GM23338 (cell line): ENCODE data around the gene CMIP. TPM values are rescaled to one million over a fixed set of nuclear protein-coding genes. Genes with fewer than 3 reads are reported as not detected.

Experiments used
- ATAC-seq: fragments of 200-7000 bp; cut with Tn5 transposase; 3 replicates; pipeline ENCODE4 v1.9.1; 2020
- DNase-seq: peaks from one replicate; pipeline ENCODE4 v3.0.0-alpha.2; 2015; ENCODE audit warnings: low spot score
- H2AFZ ChIP-seq: fragments of 200-600 bp; sonication (generic); 2 replicates; pipeline ENCODE4 v1.8.0; 2016; ENCODE audit warnings: antibody characterized with exemption, mild to moderate bottlenecking, moderate library complexity
- H3F3A ChIP-seq: fragments of 200-600 bp; sonication (generic); replicated peaks from 2 replicates; pipeline ENCODE4 v1.8.0; 2017; ENCODE audit warnings: antibody characterized with exemption, mixed run types, low read depth
- H3K27ac ChIP-seq: fragments of 200-600 bp; sonication (generic); 2 replicates; pipeline ENCODE4 v1.6.1; 2016; ENCODE audit warnings: low read depth
- H3K27me3 ChIP-seq: fragments of 200-600 bp; sonication (generic); 2 replicates; pipeline ENCODE4 v1.8.0; 2016; ENCODE audit warnings: mild to moderate bottlenecking, mixed run types, moderate library complexity; ENCODE audit not compliant: insufficient read depth
- H3K36me3 ChIP-seq: fragments of 200-600 bp; sonication (generic); 2 replicates; pipeline ENCODE4 v1.8.0; 2016; ENCODE audit warnings: mild to moderate bottlenecking; ENCODE audit not compliant: insufficient read depth
- H3K4me1 ChIP-seq: fragments of 200-600 bp; sonication (generic); 2 replicates; pipeline ENCODE4 v1.8.0; 2016; ENCODE audit warnings: mild to moderate bottlenecking, moderate library complexity; ENCODE audit not compliant: insufficient read depth
- H3K4me2 ChIP-seq: fragments of 200-600 bp; sonication (generic); 2 replicates; pipeline ENCODE4 v1.7.1; 2017; ENCODE audit warnings: mixed run types
- H3K4me3 ChIP-seq: fragments of 200-600 bp; sonication (generic); 2 replicates; pipeline ENCODE4 v1.6.1; 2016; ENCODE audit warnings: mixed run types
- H3K79me2 ChIP-seq: fragments of 200-600 bp; sonication (generic); replicated peaks from 2 replicates; pipeline ENCODE4 v1.8.0; 2017; ENCODE audit warnings: mild to moderate bottlenecking; ENCODE audit not compliant: insufficient read depth
- H3K9me2 ChIP-seq: fragments of 200-600 bp; sonication (generic); 2 replicates; pipeline ENCODE4 v1.8.0; 2017; ENCODE audit not compliant: insufficient read depth
- H4K20me1 ChIP-seq: fragments of 200-600 bp; sonication (generic); replicated peaks from 2 replicates; pipeline ENCODE4 v1.8.0; 2017; ENCODE audit warnings: mild to moderate bottlenecking; ENCODE audit not compliant: insufficient read depth
- H3K27ac Mint-ChIP-seq: 2 replicates; pipeline ENCODE4 v1.8.0; 2020; ENCODE audit warnings: inconsistent platforms, mild to moderate bottlenecking, moderate library complexity, mixed read lengths
- H3K27me3 Mint-ChIP-seq: 3 replicates; pipeline ENCODE4 v1.8.0; 2022; ENCODE audit warnings: low read depth, mild to moderate bottlenecking, moderate library complexity, mixed read lengths, inconsistent platforms; ENCODE audit not compliant: insufficient read depth, poor library complexity
- H3K36me3 Mint-ChIP-seq: 3 replicates; pipeline ENCODE4 v1.8.0; 2021; ENCODE audit warnings: low read depth, mild to moderate bottlenecking, inconsistent platforms, moderate library complexity, mixed read lengths
- H3K4me1 Mint-ChIP-seq: 3 replicates; pipeline ENCODE4 v1.8.0; 2020; ENCODE audit warnings: mild to moderate bottlenecking, inconsistent platforms, mixed read lengths
- H3K4me3 Mint-ChIP-seq: 3 replicates; pipeline ENCODE4 v1.8.0; 2021; ENCODE audit warnings: moderate library complexity, mild to moderate bottlenecking, inconsistent platforms, mixed read lengths
- H3K9me3 Mint-ChIP-seq: 3 replicates; pipeline ENCODE4 v1.8.0; 2020; ENCODE audit warnings: moderate library complexity, mild to moderate bottlenecking, inconsistent platforms, mixed read lengths
- CREB1 ChIP-seq: fragments of 250-450 bp; sonication (Bioruptor Pico); IDR thresholded peaks from 2 replicates; pipeline ENCODE4 v1.5.0; 2020; ENCODE audit warnings: low read depth, mild to moderate bottlenecking, moderate library complexity
- NANOG ChIP-seq: IDR thresholded peaks from 2 replicates; pipeline ENCODE4 v1.6.1; 2016; ENCODE audit warnings: antibody characterized with exemption, borderline replicate concordance
- ZNF114 ChIP-seq: fragments of 250-450 bp; sonication (Bioruptor Pico); IDR thresholded peaks from 2 replicates; pipeline ENCODE4 v1.5.0; 2020; ENCODE audit warnings: mild to moderate bottlenecking, moderate library complexity
- polyA plus RNA-seq: library from polyadenylated mRNA; unstranded; fragments of >200 nt; fragmentation: Nextera tagmentation; extraction: Ambion mirVana; gene quantifications from 2 replicates; pipeline ENCODE4 v1.2.1, GENCODE V29; 2016
- total RNA-seq: library from RNA; depleted of rRNA; stranded (reverse); fragments of >200 nt; shearing (Covaris generic); gene quantifications from 2 replicates; pipeline ENCODE4 v1.2.3, GENCODE V29; 2014
- TF ChIP-seq, protein P1 (sequence below): IDR thresholded peaks from one replicate; pipeline ENCODE4 v1.6.1; 2018; ENCODE audit warnings: antibody characterized with exemption; ENCODE audit not compliant: unreplicated experiment
- TF ChIP-seq, protein P2 (sequence below): fragments of 250-450 bp; sonication (Bioruptor Pico); IDR thresholded peaks from 2 replicates; pipeline ENCODE4 v1.5.0; 2020; ENCODE audit warnings: mild to moderate bottlenecking, moderate library complexity

CMIP gene
- total and polyA plus RNA-seq, 2 experiments from 2014 or later: 9.5 to 62.3 TPM

DNA sequence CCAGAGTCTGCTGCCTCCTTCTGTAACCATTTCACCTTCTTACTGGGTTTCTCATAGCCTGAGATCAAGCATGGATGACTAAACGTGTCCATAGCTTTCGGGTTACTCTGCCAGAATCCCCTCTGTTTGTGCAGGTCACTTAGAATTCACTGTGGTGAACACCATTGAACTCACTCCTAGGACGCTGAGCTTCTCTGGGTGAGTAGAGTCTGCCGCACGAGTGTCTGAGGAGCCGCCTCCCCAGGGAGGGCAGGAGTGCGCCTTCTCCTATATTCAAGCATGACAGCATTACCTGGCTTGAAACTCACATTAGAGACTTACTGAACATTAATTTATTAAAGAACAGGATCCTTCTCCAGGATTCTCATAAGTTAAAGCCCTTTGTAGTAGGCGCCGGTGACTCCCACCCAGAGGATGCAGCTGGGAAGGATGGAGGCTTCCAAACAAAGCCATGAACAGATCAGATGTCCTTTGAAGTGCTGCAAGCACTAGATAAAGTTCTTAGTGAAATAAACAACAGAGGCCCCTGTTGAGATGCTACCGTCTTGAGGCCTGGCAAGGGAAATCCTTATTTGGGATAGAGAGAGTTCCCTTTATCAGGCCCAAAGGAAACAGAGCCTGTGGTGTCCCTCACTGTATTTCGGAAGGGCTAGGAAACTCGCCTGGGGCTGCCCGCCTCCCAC, 189.9 kb downstream of the CMIP start:
- Histone ChIP-seq H3K27ac (peak overlapping the region; percentile 45), H3K9me2 (no peaks in the 10 kb centered on the region; the same call in 1 of the 2 replicates), H2AFZ (no peak overlapping the region), H3K36me3 (no peaks in the 10 kb centered on the region), H4K20me1 (peaks cover 8% of the 10 kb centered on the region; the same call in 1 of the 2 replicates), H3K27me3 (no peaks in the 10 kb centered on the region), H3K4me1 (peaks cover 29% of the 10 kb centered on the region), H3K79me2 (peaks cover 52% of the 10 kb centered on the region), H3F3A (no peaks in the 10 kb centered on the region), H3K4me3 (no peak overlapping the region), H3K4me2 (0 out of 2 replicates have a peak overlapping the region, but pooled peaks have one; percentile 30)
- H3K9me3 Mint-ChIP-seq: no peaks in the 10 kb centered on the region
- ATAC-seq (peak; percentile 23), DNase-seq (peak; percentile 48)
- no peak for TF ChIP-seq CREB1 (CRISPR knock-in tag)
- no peak for TF ChIP-seq ZNF114 (CRISPR knock-in tag)
- TF ChIP-seq, protein P1, sequence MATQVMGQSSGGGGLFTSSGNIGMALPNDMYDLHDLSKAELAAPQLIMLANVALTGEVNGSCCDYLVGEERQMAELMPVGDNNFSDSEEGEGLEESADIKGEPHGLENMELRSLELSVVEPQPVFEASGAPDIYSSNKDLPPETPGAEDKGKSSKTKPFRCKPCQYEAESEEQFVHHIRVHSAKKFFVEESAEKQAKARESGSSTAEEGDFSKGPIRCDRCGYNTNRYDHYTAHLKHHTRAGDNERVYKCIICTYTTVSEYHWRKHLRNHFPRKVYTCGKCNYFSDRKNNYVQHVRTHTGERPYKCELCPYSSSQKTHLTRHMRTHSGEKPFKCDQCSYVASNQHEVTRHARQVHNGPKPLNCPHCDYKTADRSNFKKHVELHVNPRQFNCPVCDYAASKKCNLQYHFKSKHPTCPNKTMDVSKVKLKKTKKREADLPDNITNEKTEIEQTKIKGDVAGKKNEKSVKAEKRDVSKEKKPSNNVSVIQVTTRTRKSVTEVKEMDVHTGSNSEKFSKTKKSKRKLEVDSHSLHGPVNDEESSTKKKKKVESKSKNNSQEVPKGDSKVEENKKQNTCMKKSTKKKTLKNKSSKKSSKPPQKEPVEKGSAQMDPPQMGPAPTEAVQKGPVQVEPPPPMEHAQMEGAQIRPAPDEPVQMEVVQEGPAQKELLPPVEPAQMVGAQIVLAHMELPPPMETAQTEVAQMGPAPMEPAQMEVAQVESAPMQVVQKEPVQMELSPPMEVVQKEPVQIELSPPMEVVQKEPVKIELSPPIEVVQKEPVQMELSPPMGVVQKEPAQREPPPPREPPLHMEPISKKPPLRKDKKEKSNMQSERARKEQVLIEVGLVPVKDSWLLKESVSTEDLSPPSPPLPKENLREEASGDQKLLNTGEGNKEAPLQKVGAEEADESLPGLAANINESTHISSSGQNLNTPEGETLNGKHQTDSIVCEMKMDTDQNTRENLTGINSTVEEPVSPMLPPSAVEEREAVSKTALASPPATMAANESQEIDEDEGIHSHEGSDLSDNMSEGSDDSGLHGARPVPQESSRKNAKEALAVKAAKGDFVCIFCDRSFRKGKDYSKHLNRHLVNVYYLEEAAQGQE: no peak
- TF ChIP-seq NANOG: no peak
- TF ChIP-seq, protein P2, sequence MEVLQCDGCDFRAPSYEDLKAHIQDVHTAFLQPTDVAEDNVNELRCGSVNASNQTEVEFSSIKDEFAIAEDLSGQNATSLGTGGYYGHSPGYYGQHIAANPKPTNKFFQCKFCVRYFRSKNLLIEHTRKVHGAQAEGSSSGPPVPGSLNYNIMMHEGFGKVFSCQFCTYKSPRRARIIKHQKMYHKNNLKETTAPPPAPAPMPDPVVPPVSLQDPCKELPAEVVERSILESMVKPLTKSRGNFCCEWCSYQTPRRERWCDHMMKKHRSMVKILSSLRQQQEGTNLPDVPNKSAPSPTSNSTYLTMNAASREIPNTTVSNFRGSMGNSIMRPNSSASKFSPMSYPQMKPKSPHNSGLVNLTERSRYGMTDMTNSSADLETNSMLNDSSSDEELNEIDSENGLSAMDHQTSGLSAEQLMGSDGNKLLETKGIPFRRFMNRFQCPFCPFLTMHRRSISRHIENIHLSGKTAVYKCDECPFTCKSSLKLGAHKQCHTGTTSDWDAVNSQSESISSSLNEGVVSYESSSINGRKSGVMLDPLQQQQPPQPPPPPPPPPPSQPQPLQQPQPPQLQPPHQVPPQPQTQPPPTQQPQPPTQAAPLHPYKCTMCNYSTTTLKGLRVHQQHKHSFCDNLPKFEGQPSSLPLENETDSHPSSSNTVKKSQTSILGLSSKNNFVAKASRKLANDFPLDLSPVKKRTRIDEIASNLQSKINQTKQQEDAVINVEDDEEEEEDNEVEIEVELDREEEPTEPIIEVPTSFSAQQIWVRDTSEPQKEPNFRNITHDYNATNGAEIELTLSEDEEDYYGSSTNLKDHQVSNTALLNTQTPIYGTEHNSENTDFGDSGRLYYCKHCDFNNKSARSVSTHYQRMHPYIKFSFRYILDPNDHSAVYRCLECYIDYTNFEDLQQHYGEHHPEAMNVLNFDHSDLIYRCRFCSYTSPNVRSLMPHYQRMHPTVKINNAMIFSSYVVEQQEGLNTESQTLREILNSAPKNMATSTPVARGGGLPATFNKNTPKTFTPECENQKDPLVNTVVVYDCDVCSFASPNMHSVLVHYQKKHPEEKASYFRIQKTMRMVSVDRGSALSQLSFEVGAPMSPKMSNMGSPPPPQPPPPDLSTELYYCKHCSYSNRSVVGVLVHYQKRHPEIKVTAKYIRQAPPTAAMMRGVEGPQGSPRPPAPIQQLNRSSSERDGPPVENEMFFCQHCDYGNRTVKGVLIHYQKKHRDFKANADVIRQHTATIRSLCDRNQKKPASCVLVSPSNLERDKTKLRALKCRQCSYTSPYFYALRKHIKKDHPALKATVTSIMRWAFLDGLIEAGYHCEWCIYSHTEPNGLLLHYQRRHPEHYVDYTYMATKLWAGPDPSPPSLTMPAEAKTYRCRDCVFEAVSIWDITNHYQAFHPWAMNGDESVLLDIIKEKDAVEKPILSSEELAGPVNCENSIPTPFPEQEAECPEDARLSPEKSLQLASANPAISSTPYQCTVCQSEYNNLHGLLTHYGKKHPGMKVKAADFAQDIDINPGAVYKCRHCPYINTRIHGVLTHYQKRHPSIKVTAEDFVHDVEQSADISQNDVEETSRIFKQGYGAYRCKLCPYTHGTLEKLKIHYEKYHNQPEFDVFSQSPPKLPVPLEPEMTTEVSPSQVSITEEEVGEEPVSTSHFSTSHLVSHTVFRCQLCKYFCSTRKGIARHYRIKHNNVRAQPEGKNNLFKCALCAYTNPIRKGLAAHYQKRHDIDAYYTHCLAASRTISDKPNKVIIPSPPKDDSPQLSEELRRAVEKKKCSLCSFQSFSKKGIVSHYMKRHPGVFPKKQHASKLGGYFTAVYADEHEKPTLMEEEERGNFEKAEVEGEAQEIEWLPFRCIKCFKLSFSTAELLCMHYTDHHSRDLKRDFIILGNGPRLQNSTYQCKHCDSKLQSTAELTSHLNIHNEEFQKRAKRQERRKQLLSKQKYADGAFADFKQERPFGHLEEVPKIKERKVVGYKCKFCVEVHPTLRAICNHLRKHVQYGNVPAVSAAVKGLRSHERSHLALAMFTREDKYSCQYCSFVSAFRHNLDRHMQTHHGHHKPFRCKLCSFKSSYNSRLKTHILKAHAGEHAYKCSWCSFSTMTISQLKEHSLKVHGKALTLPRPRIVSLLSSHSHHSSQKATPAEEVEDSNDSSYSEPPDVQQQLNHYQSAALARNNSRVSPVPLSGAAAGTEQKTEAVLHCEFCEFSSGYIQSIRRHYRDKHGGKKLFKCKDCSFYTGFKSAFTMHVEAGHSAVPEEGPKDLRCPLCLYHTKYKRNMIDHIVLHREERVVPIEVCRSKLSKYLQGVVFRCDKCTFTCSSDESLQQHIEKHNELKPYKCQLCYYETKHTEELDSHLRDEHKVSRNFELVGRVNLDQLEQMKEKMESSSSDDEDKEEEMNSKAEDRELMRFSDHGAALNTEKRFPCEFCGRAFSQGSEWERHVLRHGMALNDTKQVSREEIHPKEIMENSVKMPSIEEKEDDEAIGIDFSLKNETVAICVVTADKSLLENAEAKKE: no peak
- no peaks in the 10 kb centered on the region; the same call in 1 of the 3 replicates for H3K36me3 Mint-ChIP-seq
- H3K27ac Mint-ChIP-seq: peak overlapping the region; percentile 65; the same call in 1 of the 2 replicates
- H3K4me1 Mint-ChIP-seq: peaks cover 77% of the 10 kb centered on the region
- peaks cover 11% of the 10 kb centered on the region for H3K27me3 Mint-ChIP-seq
- no peak overlapping the region for H3K4me3 Mint-ChIP-seq
